Activated T-helper 1 cell treated with anti-CD3 and anti-CD28 coated beads, Interleukin-2, amount 50 U/mL, for 16 hours (primary cell): Measurements from ENCODE around the gene OVOL3.

Experiments used
- DNase-seq, 2 donors: peaks; one replicate each; pipeline ENCODE4 v3.0.0-alpha.2; 2020; ENCODE audit warnings: low read depth in 1 of 2, low spot score in 1 of 2

The OVOL3 gene

DNA sequence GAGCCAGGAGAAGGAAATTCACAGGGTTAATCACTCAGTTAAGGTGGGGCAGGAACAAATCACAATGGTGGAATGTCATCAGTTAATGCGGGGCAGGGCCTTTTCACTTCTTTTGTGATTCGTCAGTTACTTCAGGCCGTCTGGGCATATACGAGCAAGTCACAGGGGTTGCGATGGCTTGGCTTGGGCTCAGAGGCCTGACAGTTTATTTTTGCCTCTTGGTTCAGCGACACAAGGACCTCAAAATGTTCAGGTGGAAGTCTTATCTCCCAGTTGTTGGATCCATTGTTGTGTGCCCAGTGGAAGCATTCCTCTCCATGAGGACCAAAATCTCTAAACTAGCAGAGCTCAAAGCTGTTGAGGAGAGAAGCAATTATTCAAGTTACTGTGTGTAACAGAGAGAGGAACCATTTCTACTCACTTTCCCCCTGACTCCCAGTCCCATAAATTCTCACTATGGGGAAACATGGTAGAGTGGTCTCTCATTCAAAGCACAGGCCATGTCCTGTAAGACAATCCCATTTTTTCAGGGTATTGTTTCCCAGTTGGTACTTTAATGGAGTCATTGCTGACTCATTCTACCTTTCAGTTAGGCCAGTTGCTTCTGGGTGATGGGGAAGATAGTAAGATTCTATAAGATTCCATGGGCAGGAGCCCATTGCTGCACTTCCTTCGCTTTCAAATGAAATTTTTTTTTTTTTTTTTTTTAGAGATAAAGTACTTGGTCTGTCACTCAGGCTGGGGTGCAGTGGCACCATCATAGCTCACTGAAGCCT, 50.1 kb downstream of the OVOL3 start:
- no peak for DNase-seq
